ENCODE measurements around the gene PSMD8. TPM values are rescaled to one million over a fixed set of nuclear protein-coding genes. Genes with fewer than 3 reads are reported as not detected.

Gene PSMD8
- total RNA-seq, 1 donor from 2014 or later: 128 TPM

DNA sequence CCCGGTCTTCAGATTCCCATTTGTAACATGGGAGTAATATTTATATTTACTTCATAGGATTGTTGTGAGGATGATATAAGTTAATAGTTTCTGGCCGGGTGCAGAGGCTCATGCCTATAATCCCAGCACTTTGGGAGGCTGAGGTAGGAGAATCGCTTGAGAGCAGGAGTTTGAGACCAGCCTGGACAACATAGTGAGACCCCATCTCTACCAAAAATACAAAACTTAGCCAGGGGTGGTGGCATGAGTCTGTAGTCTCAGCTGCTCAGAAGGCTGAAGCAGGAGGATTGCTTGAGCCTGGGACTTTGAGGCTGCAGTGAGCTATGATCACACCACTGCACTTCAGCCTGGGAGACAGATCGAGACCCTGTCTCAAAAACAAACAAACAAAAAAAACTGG lies 27.5 kb upstream of the PSMD8 start:
- no peak for DNase-seq (ENCODE audit: low spot score, unreplicated experiment)
- Mint-ChIP-seq H3K9me3 (ENCODE audit: low read depth) (no peaks in the 10 kb centered on the region), H3K4me1 (ENCODE audit: low read depth) (no peaks in the 10 kb centered on the region), H3K36me3 (ENCODE audit: insufficient read depth) (peaks cover 5% of the 10 kb centered on the region), H3K27ac (no peak overlapping the region), H3K27me3 (no peaks in the 10 kb centered on the region), H3K4me3 (ENCODE audit: low read depth) (no peak overlapping the region)
- TF ChIP-seq, protein P1, sequence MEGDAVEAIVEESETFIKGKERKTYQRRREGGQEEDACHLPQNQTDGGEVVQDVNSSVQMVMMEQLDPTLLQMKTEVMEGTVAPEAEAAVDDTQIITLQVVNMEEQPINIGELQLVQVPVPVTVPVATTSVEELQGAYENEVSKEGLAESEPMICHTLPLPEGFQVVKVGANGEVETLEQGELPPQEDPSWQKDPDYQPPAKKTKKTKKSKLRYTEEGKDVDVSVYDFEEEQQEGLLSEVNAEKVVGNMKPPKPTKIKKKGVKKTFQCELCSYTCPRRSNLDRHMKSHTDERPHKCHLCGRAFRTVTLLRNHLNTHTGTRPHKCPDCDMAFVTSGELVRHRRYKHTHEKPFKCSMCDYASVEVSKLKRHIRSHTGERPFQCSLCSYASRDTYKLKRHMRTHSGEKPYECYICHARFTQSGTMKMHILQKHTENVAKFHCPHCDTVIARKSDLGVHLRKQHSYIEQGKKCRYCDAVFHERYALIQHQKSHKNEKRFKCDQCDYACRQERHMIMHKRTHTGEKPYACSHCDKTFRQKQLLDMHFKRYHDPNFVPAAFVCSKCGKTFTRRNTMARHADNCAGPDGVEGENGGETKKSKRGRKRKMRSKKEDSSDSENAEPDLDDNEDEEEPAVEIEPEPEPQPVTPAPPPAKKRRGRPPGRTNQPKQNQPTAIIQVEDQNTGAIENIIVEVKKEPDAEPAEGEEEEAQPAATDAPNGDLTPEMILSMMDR (IDR thresholded peaks at IDR 0.05; ENCODE audit: unreplicated experiment): no peak

DNA sequence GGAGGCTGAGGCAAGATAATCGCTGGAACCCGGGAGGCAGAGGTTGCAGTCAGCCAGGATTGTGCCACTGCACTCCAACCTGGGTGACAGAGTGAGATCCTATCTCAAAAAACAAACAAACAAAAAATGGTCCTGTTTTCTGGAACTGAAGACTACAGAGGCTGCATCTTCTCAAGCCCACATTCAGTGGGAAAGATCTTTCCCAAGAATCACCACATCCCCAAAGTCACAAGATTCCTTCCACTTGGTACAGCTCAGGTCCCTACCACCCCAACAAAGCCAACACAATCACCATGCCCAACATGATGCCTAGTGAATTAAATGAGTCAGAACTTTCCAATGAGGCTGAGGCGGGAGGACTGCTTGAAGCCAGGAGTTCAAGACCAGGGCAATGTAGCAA lies 23.5 kb upstream of the PSMD8 start:
- no peaks in the 10 kb centered on the region for H3K4me1 Mint-ChIP-seq (ENCODE audit: low read depth)
- no peaks in the 10 kb centered on the region for H3K9me3 Mint-ChIP-seq (ENCODE audit: low read depth)
- TF ChIP-seq, protein P1 (IDR thresholded peaks at IDR 0.05; ENCODE audit: unreplicated experiment): no peak
- H3K27ac Mint-ChIP-seq: no peak overlapping the region
- peaks cover 3% of the 10 kb centered on the region for H3K36me3 Mint-ChIP-seq (ENCODE audit: insufficient read depth)
- no peak for DNase-seq (ENCODE audit: low spot score, unreplicated experiment)
- peaks cover 10% of the 10 kb centered on the region for H3K27me3 Mint-ChIP-seq
- no peak overlapping the region for H3K4me3 Mint-ChIP-seq (ENCODE audit: low read depth)

DNA sequence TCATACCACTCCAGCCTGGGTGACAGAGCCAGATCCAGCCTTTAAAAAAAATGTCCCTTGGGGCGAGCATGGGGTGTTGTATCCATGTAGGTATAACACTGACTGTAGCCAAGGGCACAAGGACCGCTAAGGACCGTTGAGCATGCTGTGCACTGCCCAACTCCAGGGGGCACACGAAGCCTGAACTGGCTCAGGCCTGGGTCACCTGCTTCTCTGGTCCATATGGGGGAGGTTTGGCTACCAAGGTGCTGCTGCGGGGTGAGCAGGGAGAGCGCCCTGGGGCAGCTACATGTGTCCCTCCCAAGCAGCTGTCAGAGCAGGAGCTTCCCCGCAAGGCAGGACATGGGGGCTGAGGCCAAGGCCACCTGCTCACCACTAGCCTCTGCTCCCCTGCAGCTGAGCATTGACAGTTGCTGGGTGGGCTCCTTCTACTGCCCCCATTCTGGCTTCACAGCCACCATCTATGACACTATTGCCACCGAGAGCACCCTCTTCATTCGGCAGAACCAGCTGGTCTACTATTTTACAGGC lies 22.4 kb upstream of the PSMD8 start:
- Mint-ChIP-seq H3K4me1 (ENCODE audit: low read depth) (no peaks in the 10 kb centered on the region), H3K27ac (no peak overlapping the region), H3K9me3 (ENCODE audit: low read depth) (no peaks in the 10 kb centered on the region), H3K27me3 (peaks cover 20% of the 10 kb centered on the region), H3K4me3 (ENCODE audit: low read depth) (no peak overlapping the region), H3K36me3 (ENCODE audit: insufficient read depth) (no peaks in the 10 kb centered on the region)
- TF ChIP-seq, protein P1 (IDR thresholded peaks at IDR 0.05; ENCODE audit: unreplicated experiment): no peak
- no peak for DNase-seq (ENCODE audit: low spot score, unreplicated experiment)

DNA sequence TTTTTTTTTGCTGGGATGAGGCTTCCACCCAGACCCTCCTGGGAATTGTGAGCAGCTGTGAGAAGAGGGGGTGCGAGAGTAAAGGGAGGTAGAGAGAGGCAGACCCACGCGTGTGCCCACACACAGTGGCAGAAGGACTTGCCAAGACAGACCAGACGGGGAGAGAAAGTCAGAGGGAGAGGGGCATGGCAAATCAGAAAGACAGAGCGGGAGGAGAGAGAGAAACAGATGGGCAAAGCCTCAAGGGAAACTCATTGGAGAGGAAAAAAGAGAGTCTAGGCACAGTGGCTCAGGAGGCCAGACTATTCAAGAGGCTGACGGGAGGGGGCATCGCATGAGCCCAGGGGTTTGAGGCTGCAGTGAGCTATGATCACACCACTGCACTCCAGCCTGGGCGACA lies 21.8 kb upstream of the PSMD8 start:
- H3K36me3 Mint-ChIP-seq (ENCODE audit: insufficient read depth): no peaks in the 10 kb centered on the region

DNA sequence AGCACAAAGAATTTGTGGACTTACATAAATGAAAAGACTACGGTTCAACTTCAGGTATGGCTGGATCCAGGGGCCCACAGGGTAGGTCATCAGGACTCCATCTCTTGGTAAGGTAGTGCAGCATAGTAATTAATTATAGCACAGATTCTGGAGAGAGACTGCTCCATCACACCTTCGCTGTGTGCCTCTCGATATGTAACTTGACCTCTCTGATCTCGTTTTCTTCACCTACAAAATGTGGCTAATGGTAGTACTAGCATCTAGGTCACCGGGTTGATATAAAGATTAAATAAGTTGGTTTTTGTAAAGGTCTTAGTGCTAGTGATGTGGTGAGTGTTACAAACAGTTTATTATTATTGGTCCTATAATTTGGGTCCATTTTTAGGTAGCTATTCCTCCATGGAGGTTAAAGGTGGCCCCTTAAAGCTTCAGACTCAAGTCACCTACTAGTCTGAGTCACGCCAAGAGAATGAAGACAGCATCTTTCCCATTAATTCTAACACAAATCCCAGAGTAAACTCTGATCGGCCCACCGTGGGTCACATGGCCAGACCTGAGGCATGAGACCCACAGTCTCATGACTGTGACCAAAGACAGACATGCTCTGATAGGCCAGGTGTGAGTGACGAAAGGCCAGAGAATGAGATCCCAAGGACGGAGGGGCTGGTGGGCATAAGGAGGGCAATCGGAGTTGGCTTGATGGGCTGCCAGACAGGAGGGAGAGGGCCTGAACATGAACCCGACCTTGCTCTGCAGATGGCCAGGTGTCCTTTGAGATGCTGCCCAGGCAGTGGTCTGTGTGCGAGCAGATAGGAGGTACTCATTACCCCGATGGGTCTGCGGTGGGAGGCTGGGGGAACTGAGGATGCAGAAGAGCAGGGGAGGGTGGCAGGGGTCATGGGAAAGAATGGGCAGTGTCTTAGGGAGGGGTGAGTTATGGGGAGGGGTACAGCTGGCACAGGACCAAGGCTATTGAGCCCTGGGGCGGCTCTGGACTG lies 18.3 kb upstream of the PSMD8 start:
- H3K27me3 Mint-ChIP-seq: peaks cover 53% of the 10 kb centered on the region

More for the DNA sequence above, 21.8 kb upstream of the PSMD8 start:
- no peak overlapping the region for H3K27ac Mint-ChIP-seq
- TF ChIP-seq, protein P1 (IDR thresholded peaks at IDR 0.05; ENCODE audit: unreplicated experiment): no peak
- no peak overlapping the region for H3K4me3 Mint-ChIP-seq (ENCODE audit: low read depth)
- H3K9me3 Mint-ChIP-seq (ENCODE audit: low read depth): no peaks in the 10 kb centered on the region
- peaks cover 20% of the 10 kb centered on the region for H3K27me3 Mint-ChIP-seq
- no peaks in the 10 kb centered on the region for H3K4me1 Mint-ChIP-seq (ENCODE audit: low read depth)
- DNase-seq (ENCODE audit: low spot score, unreplicated experiment): no peak

More for the DNA sequence above, 18.3 kb upstream of the PSMD8 start:
- H3K4me3 Mint-ChIP-seq (ENCODE audit: low read depth): no peak overlapping the region
- H3K36me3 Mint-ChIP-seq (ENCODE audit: insufficient read depth): no peaks in the 10 kb centered on the region
- no peak for DNase-seq (ENCODE audit: low spot score, unreplicated experiment)
- peak overlapping the region; percentile 71 for H3K27ac Mint-ChIP-seq
- no peaks in the 10 kb centered on the region for H3K9me3 Mint-ChIP-seq (ENCODE audit: low read depth)
- H3K4me1 Mint-ChIP-seq (ENCODE audit: low read depth): no peaks in the 10 kb centered on the region
- TF ChIP-seq, protein P1 (IDR thresholded peaks at IDR 0.05; ENCODE audit: unreplicated experiment): no peak
